CD8-positive, alpha-beta memory T cell (primary cell): Measurements from ENCODE around the gene NEK10. TPM values are rescaled to one million over a fixed set of nuclear protein-coding genes. Genes with fewer than 3 reads are reported as not detected.
A peak's percentile ranks its signal among the peaks of the same experiment; 100 is the strongest.

Experiments used
- CTCF ChIA-PET: fragments of 350-600 bp; sonication (Branson Sonifier 250); formaldehyde crosslinking; loops from one replicate; lab custom pipeline; 2021; ENCODE audit warnings: antibody characterized with exemption; lab: Charles Lee
- POLR2A ChIA-PET: fragments of 350-600 bp; sonication (Branson Sonifier 250); formaldehyde crosslinking; loops from one replicate; lab custom pipeline; 2021; ENCODE audit warnings: antibody characterized with exemption; lab: Charles Lee
- DNase-seq, 5 donors: peaks; one replicate each; pipeline versions ENCODE4 v3.0.0 to v3.0.0-alpha.2; 2020 to 2022; ENCODE audit warnings: mixed read lengths in 1 of 5
- H3K27ac ChIP-seq: one replicate; pipeline ENCODE4 v1.7.0; 2013; ENCODE audit warnings: low read depth, mild to moderate bottlenecking, low read length, moderate library complexity
- H3K27me3 ChIP-seq: 2 replicates; pipeline ENCODE4 v1.7.0; 2013; ENCODE audit warnings: low read length, mild to moderate bottlenecking; ENCODE audit not compliant: insufficient read depth, poor library complexity, severe bottlenecking
- H3K36me3 ChIP-seq: 2 replicates; pipeline ENCODE4 v1.7.0; 2013; ENCODE audit warnings: mild to moderate bottlenecking, low read length, moderate library complexity; ENCODE audit not compliant: insufficient read depth
- H3K4me1 ChIP-seq: 2 replicates; pipeline ENCODE4 v1.7.0; 2013; ENCODE audit warnings: mild to moderate bottlenecking, low read length, moderate library complexity; ENCODE audit not compliant: insufficient read depth
- H3K4me3 ChIP-seq: 2 replicates; pipeline ENCODE4 v1.7.0; 2013; ENCODE audit warnings: mild to moderate bottlenecking, low read length
- H3K9me3 ChIP-seq: 2 replicates; pipeline ENCODE4 v1.7.0; 2013; ENCODE audit warnings: mild to moderate bottlenecking, low read length
- H3K27ac Mint-ChIP-seq, 8 donors: one replicate each; pipeline ENCODE4 v1.8.0; 2020 to 2021; ENCODE audit warnings: mixed read lengths in 8 of 8, mild to moderate bottlenecking in 6 of 8, inconsistent platforms in 3 of 8, moderate library complexity in 3 of 8
- H3K27me3 Mint-ChIP-seq, 2 donors: one replicate each; pipeline ENCODE4 v1.8.0; 2020 to 2021; ENCODE audit warnings: mixed read lengths in 2 of 2, mild to moderate bottlenecking in 1 of 2, moderate library complexity in 1 of 2
- H3K36me3 Mint-ChIP-seq, 3 donors: one replicate each; pipeline ENCODE4 v1.8.0; 2020 to 2021; ENCODE audit warnings: mixed read lengths in 3 of 3, inconsistent platforms in 1 of 3, mild to moderate bottlenecking in 1 of 3
- H3K4me1 Mint-ChIP-seq, 3 donors: one replicate each; pipeline ENCODE4 v1.8.0; 2020 to 2021; ENCODE audit warnings: mixed read lengths in 3 of 3, inconsistent platforms in 1 of 3, mild to moderate bottlenecking in 1 of 3
- H3K4me3 Mint-ChIP-seq, 7 donors: one replicate each; pipeline ENCODE4 v1.8.0; 2020 to 2021; ENCODE audit warnings: mixed read lengths in 7 of 7, mild to moderate bottlenecking in 6 of 7, moderate library complexity in 4 of 7, inconsistent platforms in 2 of 7
- H3K9me3 Mint-ChIP-seq, 5 donors: one replicate each; pipeline ENCODE4 v1.8.0; 2020 to 2022; ENCODE audit warnings: mixed read lengths in 5 of 5, mild to moderate bottlenecking in 3 of 5, moderate library complexity in 2 of 5, inconsistent platforms in 1 of 5
- polyA plus RNA-seq: library from polyadenylated mRNA; unstranded; fragments of 300-500 nt; fragmentation: Illumina TruSeq; gene quantifications from one replicate; pipeline ENCODE4 v1.2.3, GENCODE V29; 2021
- total RNA-seq, 2 experiments: library from RNA; stranded (reverse); gene quantifications; one replicate each; pipeline ENCODE4 v1.2.3, GENCODE V29; 2021

Gene NEK10
- total and polyA plus RNA-seq, 3 experiments from 2014 or later, result 0.07 to 0.42 (median 0.24) TPM

DNA sequence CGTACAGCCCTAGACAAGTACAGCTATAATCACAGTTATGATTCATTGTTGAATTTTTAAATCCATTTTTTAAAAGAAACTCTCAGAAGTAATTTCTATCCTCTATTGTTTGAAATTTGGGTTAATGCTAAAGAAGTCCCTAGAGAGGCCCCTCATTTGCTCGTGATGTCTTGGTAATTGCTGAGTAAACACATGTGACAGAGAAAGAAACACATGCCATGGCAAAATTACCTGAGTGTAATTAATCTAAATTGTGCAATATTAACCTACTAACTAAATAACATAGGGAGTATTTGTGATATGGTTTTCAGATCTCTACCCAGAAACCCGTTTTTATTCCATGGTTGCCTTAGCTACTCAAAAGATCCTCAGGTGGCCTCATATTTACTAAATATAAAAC is 10.8 kb downstream of the NEK10 start:
- Mint-ChIP-seq H3K36me3 (no peaks in the 10 kb centered on the region), H3K27me3 (no peaks in the 10 kb centered on the region), H3K9me3 (no peaks in the 10 kb centered on the region), H3K4me1 (peaks cover 27 to 49% (median 44%) of the 10 kb centered on the region in 3 donors), H3K4me3 (peak overlapping the region in 3 of 7 donors; percentile 8 to 61 (median 26)), H3K27ac (peak overlapping the region in 3 of 8 donors; percentile 11 to 68 (median 15))
- DNase-seq, result no peak
- H3K4me1 ChIP-seq, result peaks cover 18% of the 10 kb centered on the region
- H3K4me3 ChIP-seq, result no peak overlapping the region
- H3K27ac ChIP-seq, result no peak overlapping the region
- H3K27me3 ChIP-seq, result no peaks in the 10 kb centered on the region
- no peaks in the 10 kb centered on the region for H3K9me3 ChIP-seq
- H3K36me3 ChIP-seq, result no peaks in the 10 kb centered on the region
- CTCF ChIA-PET, result interaction anchor here (0.6 to 1.6 kb wide), 12 partner anchors 8 to 348 kb away, joined by 3 to 9 read pairs (median 3); no protein-coding TSS in a partner anchor
- POLR2A ChIA-PET, result no interaction called here

DNA sequence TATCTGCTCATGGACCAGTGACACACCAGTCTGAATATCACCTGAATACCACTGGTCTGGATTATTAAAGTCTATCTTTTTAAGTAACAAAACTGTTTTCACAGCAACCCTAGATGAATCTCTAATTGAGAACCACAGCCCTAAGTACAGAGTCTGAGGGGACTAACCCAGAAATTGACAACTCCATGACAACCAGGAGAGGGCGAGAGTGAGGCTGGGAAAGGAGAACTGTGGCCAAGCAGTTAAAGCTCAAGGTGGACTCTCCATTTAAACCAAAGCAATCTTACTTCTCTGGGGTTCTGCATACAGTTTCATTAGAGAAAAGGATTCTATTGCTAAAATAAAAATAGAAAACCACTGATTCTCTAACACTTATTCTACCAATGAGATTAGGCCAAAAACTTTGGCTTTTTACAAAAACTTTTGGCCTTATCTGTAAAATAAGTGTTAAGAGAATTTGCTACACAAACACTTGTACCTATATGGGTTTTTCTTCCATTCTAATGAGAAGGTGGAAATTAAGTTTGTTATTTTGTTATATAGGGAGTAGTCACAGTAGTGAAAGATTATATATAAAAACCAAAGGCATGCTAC is 11.4 kb downstream of the NEK10 start:
- no peaks in the 10 kb centered on the region for H3K9me3 ChIP-seq
- no peak overlapping the region for H3K27ac ChIP-seq
- Mint-ChIP-seq H3K9me3 (no peaks in the 10 kb centered on the region), H3K36me3 (no peaks in the 10 kb centered on the region), H3K27me3 (no peaks in the 10 kb centered on the region), H3K4me3 (peak overlapping the region in 2 of 7 donors; percentile 10 to 26), H3K4me1 (peaks cover 27 to 49% (median 44%) of the 10 kb centered on the region in 3 donors), H3K27ac (peak overlapping the region in 3 of 8 donors; percentile 15 to 51 (median 17))
- DNase-seq, result peak; percentile 33 to 68 (median 34)
- H3K36me3 ChIP-seq, result no peaks in the 10 kb centered on the region
- CTCF ChIA-PET, result interaction anchor here (0.6 to 1.6 kb wide), 11 partner anchors 9 to 349 kb away, joined by 3 to 9 read pairs (median 3); no protein-coding TSS in a partner anchor
- peaks cover 18% of the 10 kb centered on the region for H3K4me1 ChIP-seq
- POLR2A ChIA-PET, result no interaction called here
- H3K27me3 ChIP-seq, result no peaks in the 10 kb centered on the region
- H3K4me3 ChIP-seq, result no peak overlapping the region

- ChIA-PET CTCF (no interaction called here), POLR2A (no interaction called here)
- Mint-ChIP-seq H3K27ac (no peak overlapping the region), H3K4me3 (no peak overlapping the region), H3K9me3 (no peaks in the 10 kb centered on the region), H3K4me1 (peaks cover 29 to 49% (median 44%) of the 10 kb centered on the region in 3 donors), H3K27me3 (no peaks in the 10 kb centered on the region), H3K36me3 (peaks cover 0 to 2% (median 0%) of the 10 kb centered on the region in 3 donors)
- Histone ChIP-seq H3K27ac (no peak overlapping the region), H3K36me3 (no peaks in the 10 kb centered on the region), H3K9me3 (no peaks in the 10 kb centered on the region), H3K4me3 (no peak overlapping the region), H3K4me1 (peaks cover 18% of the 10 kb centered on the region), H3K27me3 (no peaks in the 10 kb centered on the region)
- no peak for DNase-seq
Observed at GRCh38 chr3:27356976-27357375, 12.2 kb downstream of the NEK10 start.

- H3K9me3 ChIP-seq, result no peaks in the 10 kb centered on the region
- POLR2A ChIA-PET, result no interaction called here
- Mint-ChIP-seq H3K27ac (no peak overlapping the region), H3K36me3 (peaks cover 0 to 3% (median 0%) of the 10 kb centered on the region in 3 donors), H3K9me3 (no peaks in the 10 kb centered on the region), H3K4me1 (peaks cover 36 to 47% (median 43%) of the 10 kb centered on the region in 3 donors), H3K27me3 (no peaks in the 10 kb centered on the region), H3K4me3 (no peak overlapping the region)
- H3K27me3 ChIP-seq, result no peaks in the 10 kb centered on the region
- CTCF ChIA-PET, result interaction anchor here (0.8 to 2.4 kb wide), 4 partner anchors 10 to 326 kb away, joined by 4 to 7 read pairs (median 4); partner anchors contain the start of gene NEK10
- H3K4me3 ChIP-seq, result no peak overlapping the region
- peaks cover 15% of the 10 kb centered on the region for H3K4me1 ChIP-seq
- H3K36me3 ChIP-seq, result no peaks in the 10 kb centered on the region
- H3K27ac ChIP-seq, result no peak overlapping the region
- DNase-seq, result no peak
Observed at GRCh38 chr3:27354588-27355203, 14.5 kb downstream of the NEK10 start.

DNA sequence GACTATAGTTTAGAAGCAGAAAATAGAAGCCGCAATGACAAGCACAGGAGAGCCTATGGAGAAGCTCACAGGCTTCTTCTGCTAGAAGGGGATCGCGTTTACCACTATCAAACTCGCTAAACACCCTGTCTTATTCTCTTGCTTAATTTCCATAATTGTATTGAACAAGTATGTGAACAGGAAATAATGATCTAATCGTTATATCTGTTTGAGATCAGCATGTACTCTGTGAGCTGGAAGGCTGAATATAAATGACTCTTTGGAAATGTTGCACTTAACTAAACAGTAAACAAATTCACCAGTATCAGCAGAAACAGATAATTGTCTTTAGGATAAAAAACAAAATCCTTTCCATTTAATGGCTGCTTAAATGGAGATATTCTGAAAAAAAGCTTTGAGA is 15.0 kb downstream of the NEK10 start:
- no peaks in the 10 kb centered on the region for H3K9me3 Mint-ChIP-seq
- peaks cover 36 to 47% (median 43%) of the 10 kb centered on the region in 3 donors for H3K4me1 Mint-ChIP-seq
- no peak overlapping the region for H3K27ac Mint-ChIP-seq
- peaks cover 10% of the 10 kb centered on the region for H3K4me1 ChIP-seq
- H3K27ac ChIP-seq, result no peak overlapping the region
- H3K4me3 Mint-ChIP-seq, result no peak overlapping the region
- no peaks in the 10 kb centered on the region for H3K9me3 ChIP-seq
- no peaks in the 10 kb centered on the region for H3K27me3 ChIP-seq
- peaks cover 0 to 5% (median 0%) of the 10 kb centered on the region in 3 donors for H3K36me3 Mint-ChIP-seq
- no peak overlapping the region for H3K4me3 ChIP-seq
- no peaks in the 10 kb centered on the region for H3K36me3 ChIP-seq
- H3K27me3 Mint-ChIP-seq, result no peaks in the 10 kb centered on the region
- POLR2A ChIA-PET, result no interaction called here
- DNase-seq, result no peak
- CTCF ChIA-PET, result interaction anchor here (0.8 to 2.4 kb wide), 3 partner anchors 9 to 327 kb away, joined by 4 to 7 read pairs (median 4); no protein-coding TSS in a partner anchor

GRCh38 chr3:27353221-27353620 is 16.0 kb downstream of the NEK10 start:
- H3K36me3 ChIP-seq, result no peaks in the 10 kb centered on the region
- no peaks in the 10 kb centered on the region for H3K9me3 ChIP-seq
- peaks cover under 1% of the 10 kb centered on the region for H3K4me1 ChIP-seq
- Mint-ChIP-seq H3K4me3 (no peak overlapping the region), H3K4me1 (peaks cover 32 to 44% (median 37%) of the 10 kb centered on the region in 3 donors), H3K27ac (no peak overlapping the region), H3K36me3 (peaks cover 0 to 5% (median 0%) of the 10 kb centered on the region in 3 donors), H3K9me3 (no peaks in the 10 kb centered on the region), H3K27me3 (no peaks in the 10 kb centered on the region)
- H3K4me3 ChIP-seq, result no peak overlapping the region
- POLR2A ChIA-PET, result no interaction called here
- H3K27ac ChIP-seq, result no peak overlapping the region
- DNase-seq, result no peak
- H3K27me3 ChIP-seq, result no peaks in the 10 kb centered on the region
- CTCF ChIA-PET, result no interaction called here

- Mint-ChIP-seq H3K4me1 (peaks cover 24 to 35% (median 28%) of the 10 kb centered on the region in 3 donors), H3K4me3 (no peak overlapping the region)
Observed at GRCh38 chr3:27352047-27352446, 17.1 kb downstream of the NEK10 start.

GRCh38 chr3:27349832-27350231 is 19.4 kb downstream of the NEK10 start:
- no peaks in the 10 kb centered on the region for H3K9me3 Mint-ChIP-seq
- ChIA-PET POLR2A (no interaction called here), CTCF (interaction anchor here (1.8 kb wide), 1 partner anchor 282 kb away, joined by 3 read pairs; no protein-coding TSS in a partner anchor)
- H3K27me3 ChIP-seq, result no peaks in the 10 kb centered on the region
- no peak overlapping the region for H3K4me3 ChIP-seq
- no peak for DNase-seq
- H3K27ac ChIP-seq, result no peak overlapping the region
- no peaks in the 10 kb centered on the region for H3K4me1 ChIP-seq
- H3K4me3 Mint-ChIP-seq, result peak overlapping the region; percentile 18 to 76 (median 67)
- peaks cover 32 to 48% (median 34%) of the 10 kb centered on the region in 3 donors for H3K4me1 Mint-ChIP-seq
- H3K36me3 ChIP-seq, result no peaks in the 10 kb centered on the region
- H3K27ac Mint-ChIP-seq, result peak overlapping the region; percentile 5 to 84 (median 46)
- peaks cover 0 to 5% (median 0%) of the 10 kb centered on the region in 3 donors for H3K36me3 Mint-ChIP-seq
- no peaks in the 10 kb centered on the region for H3K27me3 Mint-ChIP-seq
- no peaks in the 10 kb centered on the region for H3K9me3 ChIP-seq

More at GRCh38 chr3:27352047-27352446, 17.1 kb downstream of the NEK10 start:
- Mint-ChIP-seq H3K9me3 (no peaks in the 10 kb centered on the region), H3K27me3 (no peaks in the 10 kb centered on the region), H3K36me3 (peaks cover 0 to 5% (median 0%) of the 10 kb centered on the region in 3 donors), H3K27ac (peak overlapping the region in 2 of 8 donors; percentile 61 to 86)
- no peak for DNase-seq
- H3K36me3 ChIP-seq, result no peaks in the 10 kb centered on the region
- no peaks in the 10 kb centered on the region for H3K27me3 ChIP-seq
- H3K4me3 ChIP-seq, result no peak overlapping the region
- ChIA-PET POLR2A (no interaction called here), CTCF (no interaction called here)
- no peak overlapping the region for H3K27ac ChIP-seq
- H3K9me3 ChIP-seq, result no peaks in the 10 kb centered on the region
- no peaks in the 10 kb centered on the region for H3K4me1 ChIP-seq
